Stimulated activated naive B cell treated with anti-CD40 and anti-IgM and Interleukin-4, amounts not matched to agents 10 μg/mL and 1 μg/mL and 100 μg/mL, for 72 hours (primary cell): ENCODE data around the gene COL6A2.
"Not testable (repeated sequence)": the region's sequence is repeated elsewhere in the genome, so short reads cannot be mapped to it uniquely, and the experiment has no call there.

ENCODE experiments used
- ATAC-seq, 2 donors: fragments of 150-1000 bp; cut with Tn5 transposase; replicated peaks; 2 replicates each; pipeline ENCODE4 v1.10.0; 2021; ENCODE audit warnings: moderate library complexity in 1 of 2
- DNase-seq: peaks from one replicate; pipeline ENCODE4 v3.0.0; 2021
- H3K27ac Mint-ChIP-seq: one replicate; pipeline ENCODE4 v1.8.0; 2022; ENCODE audit warnings: mild to moderate bottlenecking, mixed read lengths
- H3K27me3 Mint-ChIP-seq, 2 donors: one replicate each; pipeline ENCODE4 v1.8.0; 2022; ENCODE audit warnings: mixed read lengths in 2 of 2
- H3K36me3 Mint-ChIP-seq, 2 donors: one replicate each; pipeline ENCODE4 v1.8.0; 2022; ENCODE audit warnings: mixed read lengths in 2 of 2, mild to moderate bottlenecking in 1 of 2
- H3K4me1 Mint-ChIP-seq, 2 donors: one replicate each; pipeline ENCODE4 v1.8.0; 2022; ENCODE audit warnings: mixed read lengths in 2 of 2, mild to moderate bottlenecking in 1 of 2
- H3K4me3 Mint-ChIP-seq, 2 donors: one replicate each; pipeline ENCODE4 v1.8.0; 2022; ENCODE audit warnings: mild to moderate bottlenecking in 2 of 2, mixed read lengths in 2 of 2, moderate library complexity in 1 of 2
- H3K9me3 Mint-ChIP-seq, 2 donors: one replicate each; pipeline ENCODE4 v1.8.0; 2022; ENCODE audit warnings: mixed read lengths in 2 of 2, mild to moderate bottlenecking in 1 of 2

COL6A2 gene

GRCh38 chr21:46064870-46065214 is 33.1 kb upstream of the COL6A2 start:
- no peak overlapping the region for H3K27ac Mint-ChIP-seq
- peaks cover 35 to 37% of the 10 kb centered on the region in 2 donors for H3K27me3 Mint-ChIP-seq
- no peak overlapping the region for H3K4me3 Mint-ChIP-seq
- DNase-seq (no peak), ATAC-seq (no peak)
- peaks cover 11% of the 10 kb centered on the region in 2 donors for H3K9me3 Mint-ChIP-seq
- H3K36me3 Mint-ChIP-seq: no peaks in the 10 kb centered on the region
- peaks cover 12 to 19% of the 10 kb centered on the region in 2 donors for H3K4me1 Mint-ChIP-seq

- H3K36me3 Mint-ChIP-seq: no peaks in the 10 kb centered on the region
- H3K9me3 Mint-ChIP-seq: peaks cover 11% of the 10 kb centered on the region in 2 donors
- ATAC-seq: no peak
- no peak for DNase-seq
- H3K4me3 Mint-ChIP-seq: no peak overlapping the region
- H3K4me1 Mint-ChIP-seq: peaks cover 12 to 18% of the 10 kb centered on the region in 2 donors
- H3K27me3 Mint-ChIP-seq: peaks cover 35 to 37% of the 10 kb centered on the region in 2 donors
- no peak overlapping the region for H3K27ac Mint-ChIP-seq
These were observed 32.5 kb upstream of the COL6A2 start for GRCh38 chr21:46065215-46065913.

- Mint-ChIP-seq H3K36me3 (no peaks in the 10 kb centered on the region), H3K27me3 (peaks cover 35 to 37% of the 10 kb centered on the region in 2 donors)
These were observed 31.9 kb upstream of the COL6A2 start for GRCh38 chr21:46065914-46066551.

GRCh38 chr21:46066591-46067331 is 31.2 kb upstream of the COL6A2 start:
- DNase-seq: no peak
- H3K4me3 Mint-ChIP-seq: no peak overlapping the region
- peaks cover 3 to 7% of the 10 kb centered on the region in 2 donors for H3K4me1 Mint-ChIP-seq
- peaks cover 6 to 8% of the 10 kb centered on the region in 2 donors for H3K9me3 Mint-ChIP-seq
- H3K27me3 Mint-ChIP-seq: peaks cover 31 to 34% of the 10 kb centered on the region in 2 donors
- no peak for ATAC-seq
- H3K27ac Mint-ChIP-seq: no peak overlapping the region
- H3K36me3 Mint-ChIP-seq: no peaks in the 10 kb centered on the region

More at GRCh38 chr21:46065914-46066551, 31.9 kb upstream of the COL6A2 start:
- Mint-ChIP-seq H3K4me1 (peaks cover 7 to 11% of the 10 kb centered on the region in 2 donors), H3K9me3 (peaks cover 9 to 11% of the 10 kb centered on the region in 2 donors), H3K27ac (no peak overlapping the region), H3K4me3 (no peak overlapping the region)
- ATAC-seq (no peak), DNase-seq (no peak)

- Mint-ChIP-seq H3K27ac (no peak overlapping the region), H3K4me3 (no peak overlapping the region), H3K27me3 (peaks cover 27 to 32% of the 10 kb centered on the region in 2 donors), H3K4me1 (peaks cover 3 to 7% of the 10 kb centered on the region in 2 donors), H3K36me3 (no peaks in the 10 kb centered on the region), H3K9me3 (peaks cover 0 to 2% of the 10 kb centered on the region in 2 donors)
- ATAC-seq: no peak
- no peak for DNase-seq
These were observed 30.3 kb upstream of the COL6A2 start for GRCh38 chr21:46067505-46068201.

GRCh38 chr21:46068516-46069079 is 29.3 kb upstream of the COL6A2 start:
- H3K9me3 Mint-ChIP-seq: no peaks in the 10 kb centered on the region
- H3K4me1 Mint-ChIP-seq: peaks cover 3 to 7% of the 10 kb centered on the region in 2 donors
- DNase-seq: no peak
- no peak for ATAC-seq
- no peaks in the 10 kb centered on the region for H3K36me3 Mint-ChIP-seq
- H3K27me3 Mint-ChIP-seq: peaks cover 27 to 37% of the 10 kb centered on the region in 2 donors
- H3K27ac Mint-ChIP-seq: no peak overlapping the region
- no peak overlapping the region for H3K4me3 Mint-ChIP-seq

- peaks cover 26 to 35% of the 10 kb centered on the region in 2 donors for H3K27me3 Mint-ChIP-seq
- peaks cover 3 to 7% of the 10 kb centered on the region in 2 donors for H3K4me1 Mint-ChIP-seq
- DNase-seq: no peak
- no peak for ATAC-seq
- no peaks in the 10 kb centered on the region for H3K9me3 Mint-ChIP-seq
- no peak overlapping the region for H3K4me3 Mint-ChIP-seq
- no peak overlapping the region for H3K27ac Mint-ChIP-seq
- H3K36me3 Mint-ChIP-seq: no peaks in the 10 kb centered on the region
These were observed 28.7 kb upstream of the COL6A2 start for GRCh38 chr21:46069166-46069565.

- H3K27ac Mint-ChIP-seq: no peak overlapping the region
- H3K27me3 Mint-ChIP-seq: peaks cover 21 to 28% of the 10 kb centered on the region in 2 donors
- no peaks in the 10 kb centered on the region for H3K36me3 Mint-ChIP-seq
- DNase-seq (no peak), ATAC-seq (no peak)
- H3K4me1 Mint-ChIP-seq: peaks cover 3 to 7% of the 10 kb centered on the region in 2 donors
- H3K9me3 Mint-ChIP-seq: no peaks in the 10 kb centered on the region
- no peak overlapping the region for H3K4me3 Mint-ChIP-seq
These were observed 28.1 kb upstream of the COL6A2 start for GRCh38 chr21:46069719-46070279.

- Mint-ChIP-seq H3K9me3 (no peaks in the 10 kb centered on the region), H3K4me3 (no peak overlapping the region), H3K27me3 (peaks cover 15 to 17% of the 10 kb centered on the region in 2 donors), H3K36me3 (no peaks in the 10 kb centered on the region), H3K27ac (no peak overlapping the region), H3K4me1 (no peaks in the 10 kb centered on the region)
- DNase-seq (no peak), ATAC-seq (no peak)
These were observed 26.8 kb upstream of the COL6A2 start for GRCh38 chr21:46071082-46071481.

- not testable (repeated sequence) for H3K4me3 Mint-ChIP-seq, H3K36me3 Mint-ChIP-seq, H3K27ac Mint-ChIP-seq, ATAC-seq, H3K9me3 Mint-ChIP-seq, DNase-seq, H3K4me1 Mint-ChIP-seq
- H3K27me3 Mint-ChIP-seq: peaks cover 13 to 16% of the 10 kb centered on the region in 2 donors
These were observed 21.2 kb upstream of the COL6A2 start for GRCh38 chr21:46076724-46077123.

GRCh38 chr21:46077674-46078101 is 20.2 kb upstream of the COL6A2 start:
- ATAC-seq (no peak), DNase-seq (no peak)
- Mint-ChIP-seq H3K4me1 (no peaks in the 10 kb centered on the region), H3K9me3 (no peaks in the 10 kb centered on the region), H3K27me3 (peaks cover 11 to 15% of the 10 kb centered on the region in 2 donors), H3K27ac (no peak overlapping the region), H3K36me3 (no peaks in the 10 kb centered on the region), H3K4me3 (no peak overlapping the region)

- no peak for ATAC-seq
- no peak for DNase-seq
- Mint-ChIP-seq H3K36me3 (no peaks in the 10 kb centered on the region), H3K9me3 (no peaks in the 10 kb centered on the region), H3K4me1 (no peaks in the 10 kb centered on the region), H3K27me3 (peaks cover 9 to 16% of the 10 kb centered on the region in 2 donors), H3K27ac (no peak overlapping the region), H3K4me3 (no peak overlapping the region)
These were observed 19.5 kb upstream of the COL6A2 start for GRCh38 chr21:46078322-46078977.

- no peak for DNase-seq
- Mint-ChIP-seq H3K4me1 (no peaks in the 10 kb centered on the region), H3K4me3 (no peak overlapping the region), H3K9me3 (no peaks in the 10 kb centered on the region), H3K36me3 (no peaks in the 10 kb centered on the region), H3K27me3 (peaks cover 9 to 16% of the 10 kb centered on the region in 2 donors), H3K27ac (no peak overlapping the region)
- ATAC-seq: no peak
These were observed 18.9 kb upstream of the COL6A2 start for GRCh38 chr21:46078978-46079351.
